OCI-LY1 (cell line): ENCODE results near the gene OTUB1.

Source experiments
- H2AFZ ChIP-seq: fragments of 200-600 bp; sonication (generic), shearing (Covaris generic); 2 replicates; pipeline ENCODE4 v1.6.0; 2014; ENCODE audit warnings: antibody characterized with exemption, mild to moderate bottlenecking, low read length
- H3F3A ChIP-seq: fragments of 200-600 bp; sonication (generic), shearing (Covaris generic); 2 replicates; pipeline ENCODE4 v1.6.0; 2014; ENCODE audit warnings: mild to moderate bottlenecking, antibody characterized with exemption, low read length, moderate library complexity; ENCODE audit not compliant: insufficient read depth
- H3K27ac ChIP-seq: fragments of 200-600 bp; sonication (generic); 2 replicates; pipeline ENCODE4 v1.5.1; 2014; ENCODE audit warnings: low read length, mixed run types, mild to moderate bottlenecking, low read depth; ENCODE audit not compliant: poor library complexity, severe bottlenecking
- H3K27me3 ChIP-seq: fragments of 200-600 bp; sonication (generic); 2 replicates; pipeline ENCODE4 v1.6.0; 2014; ENCODE audit warnings: antibody characterized with exemption, mild to moderate bottlenecking, low read length, moderate library complexity; ENCODE audit not compliant: insufficient read depth
- H3K36me3 ChIP-seq: fragments of 200-600 bp; sonication (generic); 2 replicates; pipeline ENCODE4 v1.6.1; 2014; ENCODE audit warnings: mild to moderate bottlenecking, antibody characterized with exemption, low read length, moderate library complexity, mixed read lengths; ENCODE audit not compliant: insufficient read depth
- H3K4me1 ChIP-seq: fragments of 200-600 bp; sonication (generic); 2 replicates; pipeline ENCODE4 v1.5.1; 2014; ENCODE audit warnings: mild to moderate bottlenecking, low read length, moderate library complexity; ENCODE audit not compliant: insufficient read depth, severe bottlenecking
- H3K4me2 ChIP-seq: fragments of 200-600 bp; sonication (generic), shearing (Covaris generic); 2 replicates; pipeline ENCODE4 v1.6.1; 2014; ENCODE audit warnings: low read length
- H3K4me3 ChIP-seq: fragments of 200-600 bp; sonication (generic); 2 replicates; pipeline ENCODE4 v1.5.1; 2014; ENCODE audit warnings: low read length, low read depth, mild to moderate bottlenecking, mixed read lengths; ENCODE audit not compliant: poor library complexity, severe bottlenecking
- H3K79me2 ChIP-seq: fragments of 200-600 bp; shearing (Covaris generic); 2 replicates; pipeline ENCODE4 v1.6.1; 2016; ENCODE audit warnings: mixed run types, low read length, mixed read lengths; ENCODE audit not compliant: insufficient read depth
- H3K9ac ChIP-seq: fragments of 200-600 bp; sonication (generic), shearing (Covaris generic); 2 replicates; pipeline ENCODE4 v1.6.1; 2014; ENCODE audit warnings: mild to moderate bottlenecking, low read length, mixed read lengths
- H3K9me2 ChIP-seq: fragments of 200-600 bp; sonication (generic), shearing (Covaris generic); 2 replicates; pipeline ENCODE4 v1.6.1; 2014; ENCODE audit warnings: low read depth, mild to moderate bottlenecking, low read length, mixed read lengths
- H3K9me3 ChIP-seq: fragments of 200-600 bp; shearing (Covaris generic); 2 replicates; pipeline ENCODE4 v1.6.1; 2014; ENCODE audit warnings: low read length, mixed read lengths
- H4K20me1 ChIP-seq: fragments of 200-600 bp; sonication (generic), shearing (Covaris generic); 2 replicates; pipeline ENCODE4 v1.6.0; 2016; ENCODE audit warnings: mild to moderate bottlenecking, low read length; ENCODE audit not compliant: insufficient read depth
- EZH2 ChIP-seq: fragments of 200-600 bp; sonication (generic), shearing (Covaris generic); IDR thresholded peaks from 2 replicates; pipeline ENCODE4 v1.8.0; 2017; ENCODE audit warnings: borderline replicate concordance, mixed run types, mild to moderate bottlenecking, antibody characterized with exemption, low read length, moderate library complexity, mixed read lengths
- TF ChIP-seq, protein P1 (sequence below): fragments of 200-600 bp; sonication (generic), shearing (Covaris generic); IDR thresholded peaks from 2 replicates; pipeline ENCODE4 v1.5.1; 2017; ENCODE audit warnings: mild to moderate bottlenecking, antibody characterized with exemption, low read length, moderate library complexity, mixed read lengths

OTUB1 gene

GRCh38 chr11:64018310-64018709, 32.1 kb downstream of the OTUB1 start:
- H4K20me1 ChIP-seq = no peaks in the 10 kb centered on the region

GRCh38 chr11:64019106-64020037, 33.1 kb downstream of the OTUB1 start:
- Histone ChIP-seq H3K79me2 (no peaks in the 10 kb centered on the region), H3K9me3 (no peaks in the 10 kb centered on the region), H3F3A (no peaks in the 10 kb centered on the region), H3K27me3 (no peaks in the 10 kb centered on the region; the same call in 1 of the 2 replicates), H3K4me2 (no peak overlapping the region), H3K9ac (no peak overlapping the region), H3K36me3 (no peaks in the 10 kb centered on the region), H3K4me1 (no peaks in the 10 kb centered on the region), H3K27ac (no peak overlapping the region), H3K4me3 (no peak overlapping the region), H4K20me1 (no peaks in the 10 kb centered on the region), H3K9me2 (no peaks in the 10 kb centered on the region), H2AFZ (no peak overlapping the region)
- TF ChIP-seq, protein P1, sequence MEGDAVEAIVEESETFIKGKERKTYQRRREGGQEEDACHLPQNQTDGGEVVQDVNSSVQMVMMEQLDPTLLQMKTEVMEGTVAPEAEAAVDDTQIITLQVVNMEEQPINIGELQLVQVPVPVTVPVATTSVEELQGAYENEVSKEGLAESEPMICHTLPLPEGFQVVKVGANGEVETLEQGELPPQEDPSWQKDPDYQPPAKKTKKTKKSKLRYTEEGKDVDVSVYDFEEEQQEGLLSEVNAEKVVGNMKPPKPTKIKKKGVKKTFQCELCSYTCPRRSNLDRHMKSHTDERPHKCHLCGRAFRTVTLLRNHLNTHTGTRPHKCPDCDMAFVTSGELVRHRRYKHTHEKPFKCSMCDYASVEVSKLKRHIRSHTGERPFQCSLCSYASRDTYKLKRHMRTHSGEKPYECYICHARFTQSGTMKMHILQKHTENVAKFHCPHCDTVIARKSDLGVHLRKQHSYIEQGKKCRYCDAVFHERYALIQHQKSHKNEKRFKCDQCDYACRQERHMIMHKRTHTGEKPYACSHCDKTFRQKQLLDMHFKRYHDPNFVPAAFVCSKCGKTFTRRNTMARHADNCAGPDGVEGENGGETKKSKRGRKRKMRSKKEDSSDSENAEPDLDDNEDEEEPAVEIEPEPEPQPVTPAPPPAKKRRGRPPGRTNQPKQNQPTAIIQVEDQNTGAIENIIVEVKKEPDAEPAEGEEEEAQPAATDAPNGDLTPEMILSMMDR = no peak
- TF ChIP-seq EZH2 = no peak

More at GRCh38 chr11:64018310-64018709, 32.1 kb downstream of the OTUB1 start:
- Histone ChIP-seq H3K27ac (no peak overlapping the region), H3K79me2 (no peaks in the 10 kb centered on the region), H3K4me3 (no peak overlapping the region), H2AFZ (no peak overlapping the region), H3K4me1 (no peaks in the 10 kb centered on the region), H3K4me2 (no peak overlapping the region), H3K9me2 (no peaks in the 10 kb centered on the region), H3F3A (no peaks in the 10 kb centered on the region), H3K27me3 (no peaks in the 10 kb centered on the region; the same call in 1 of the 2 replicates), H3K9ac (no peak overlapping the region), H3K9me3 (no peaks in the 10 kb centered on the region), H3K36me3 (no peaks in the 10 kb centered on the region)
- TF ChIP-seq EZH2 = no peak
- TF ChIP-seq, protein P1 = no peak

- no peaks in the 10 kb centered on the region for H3K9me2 ChIP-seq
- no peak overlapping the region for H2AFZ ChIP-seq
- no peaks in the 10 kb centered on the region for H3F3A ChIP-seq
- no peaks in the 10 kb centered on the region for H4K20me1 ChIP-seq
- H3K27ac ChIP-seq = no peak overlapping the region
- TF ChIP-seq, protein P1 = no peak
- TF ChIP-seq EZH2 = no peak
- H3K9me3 ChIP-seq = no peaks in the 10 kb centered on the region
- H3K27me3 ChIP-seq = no peaks in the 10 kb centered on the region; the same call in 1 of the 2 replicates
- H3K9ac ChIP-seq = no peak overlapping the region
- H3K79me2 ChIP-seq = no peaks in the 10 kb centered on the region
- H3K4me2 ChIP-seq = no peak overlapping the region
- H3K36me3 ChIP-seq = no peaks in the 10 kb centered on the region
- H3K4me1 ChIP-seq = no peaks in the 10 kb centered on the region
- H3K4me3 ChIP-seq = no peak overlapping the region
Observed at GRCh38 chr11:64020976-64021756, 34.9 kb downstream of the OTUB1 start.
